ENCODE data around the gene IDH3A.
A peak's percentile ranks its signal among the peaks of the same experiment; 100 is the strongest.

The IDH3A gene

GRCh38 chr15:78204351-78205309 is 55.5 kb downstream of the IDH3A start:
- no peak for DNase-seq (ENCODE audit: low read depth)

- DNase-seq (ENCODE audit: low read depth) = no peak
These were observed 56.2 kb downstream of the IDH3A start for GRCh38 chr15:78205337-78205736.

- no peak for DNase-seq (ENCODE audit: low read depth)
These were observed 56.7 kb downstream of the IDH3A start for GRCh38 chr15:78205856-78206255.

DNA sequence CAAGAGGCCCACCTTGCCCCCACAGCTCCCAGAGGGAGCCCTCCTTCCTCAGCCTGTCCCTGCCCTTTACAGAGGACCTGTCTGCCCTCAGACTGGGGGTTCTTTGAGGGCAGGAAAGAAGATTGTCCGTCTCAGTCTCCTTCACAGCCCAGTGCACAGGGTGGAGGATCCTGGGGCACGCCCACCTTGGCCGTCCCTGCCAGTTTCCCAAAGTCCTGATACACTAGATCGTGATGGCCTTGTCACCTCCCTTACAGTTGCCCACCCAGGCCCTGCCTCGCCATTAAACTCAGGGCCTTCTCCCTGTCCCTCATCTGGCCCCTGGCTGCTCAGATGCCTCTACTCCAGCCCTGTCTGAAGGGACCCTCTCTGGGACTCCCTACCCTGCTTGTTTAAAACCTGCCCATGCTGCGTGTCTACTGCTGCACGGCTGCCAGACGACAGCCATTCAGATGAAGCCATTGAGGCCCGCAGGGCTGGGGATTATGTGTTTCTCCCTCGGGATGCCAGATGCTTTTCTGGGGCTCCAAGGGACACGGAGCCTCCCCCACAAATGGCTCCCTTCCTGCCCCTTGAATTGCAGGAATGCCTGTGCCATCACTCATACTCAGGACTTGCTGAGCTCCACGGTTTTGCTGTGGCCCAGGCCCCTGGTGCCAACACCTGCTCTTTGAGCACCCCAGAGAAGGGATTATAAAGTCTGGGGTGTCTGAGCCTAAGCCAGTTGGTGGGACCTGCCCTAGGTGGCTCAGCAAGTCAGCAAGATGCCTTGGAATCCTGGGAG is 57.4 kb downstream of the IDH3A start:
- DNase-seq (ENCODE audit: low read depth) = peak; percentile 13

GRCh38 chr15:78207110-78207458 is 57.9 kb downstream of the IDH3A start:
- no peak for DNase-seq (ENCODE audit: low read depth)

- DNase-seq (ENCODE audit: low read depth) = no peak
These were observed 58.6 kb downstream of the IDH3A start for GRCh38 chr15:78207641-78208340.

- no peak for DNase-seq (ENCODE audit: low read depth)
These were observed 59.2 kb downstream of the IDH3A start for GRCh38 chr15:78208341-78208844.

DNA sequence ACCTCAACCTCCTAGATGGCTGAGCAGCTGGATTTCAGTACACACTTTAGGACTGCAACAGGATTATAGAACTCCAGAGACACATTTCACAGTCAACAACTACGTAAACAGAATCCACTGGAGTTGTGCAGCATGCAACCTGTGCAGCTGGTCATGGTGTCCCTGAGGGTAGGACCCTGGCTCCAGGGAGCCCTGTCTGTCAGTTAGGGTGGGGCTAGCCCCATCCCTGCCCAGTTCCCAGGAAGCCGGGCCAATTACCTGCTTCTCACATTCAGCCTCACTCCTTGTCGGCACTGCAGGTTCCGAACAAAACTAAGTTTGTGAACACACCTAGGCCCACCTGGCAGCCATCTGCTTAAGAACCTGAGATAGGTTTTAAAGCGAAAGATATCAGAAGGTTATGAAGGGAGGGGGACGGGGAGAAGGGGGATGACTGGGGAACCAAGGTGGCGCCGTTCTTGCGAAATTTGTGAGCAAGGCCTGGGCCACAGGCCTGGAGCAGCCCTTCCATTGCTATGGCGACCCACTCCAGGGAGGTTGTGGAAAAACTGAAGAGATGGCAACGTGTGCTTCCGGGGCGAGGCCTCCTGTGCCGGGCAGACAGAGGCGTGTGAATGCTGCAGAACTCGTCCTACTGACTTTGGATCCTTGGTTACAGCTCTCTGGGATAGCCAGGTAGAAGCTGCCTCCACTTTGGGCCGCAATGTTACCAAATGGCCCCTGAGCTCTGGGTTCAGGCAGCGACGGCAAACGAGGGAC is 59.9 kb downstream of the IDH3A start:
- DNase-seq (ENCODE audit: low read depth) = no peak

DNA sequence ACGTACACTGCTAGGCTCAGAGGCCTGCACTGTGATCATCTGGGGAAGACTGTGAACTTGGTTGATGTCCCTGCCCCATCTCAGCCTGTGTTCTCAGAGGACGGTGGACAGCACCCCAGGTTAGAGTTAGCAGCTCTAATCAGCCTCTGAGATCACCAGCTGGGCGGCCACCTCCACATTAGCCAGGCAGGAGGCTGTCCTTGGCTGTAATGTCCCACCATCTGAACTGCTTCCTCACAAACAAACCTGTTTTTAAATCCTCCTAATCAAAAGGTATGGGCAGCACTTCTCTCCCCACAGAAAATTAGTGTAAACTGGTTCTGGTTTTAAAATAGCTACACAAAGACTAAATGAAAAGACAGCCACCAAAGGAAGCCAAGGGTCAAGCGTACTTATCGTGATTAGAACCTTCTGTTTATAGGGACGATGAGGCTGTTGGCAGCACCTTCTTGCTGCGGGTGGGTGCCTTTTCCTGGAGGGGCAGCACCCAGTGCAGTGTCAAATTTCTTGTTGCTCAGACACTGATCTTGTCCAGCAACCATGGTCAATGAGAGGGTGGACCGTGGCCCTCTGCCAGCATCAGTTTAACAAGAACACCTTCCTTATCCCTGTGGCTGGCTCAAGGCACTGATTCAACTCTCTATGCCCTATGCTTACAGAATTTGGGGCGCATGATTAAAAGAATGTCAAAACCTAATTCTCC is 60.6 kb downstream of the IDH3A start:
- no peak for DNase-seq (ENCODE audit: low read depth)

DNA sequence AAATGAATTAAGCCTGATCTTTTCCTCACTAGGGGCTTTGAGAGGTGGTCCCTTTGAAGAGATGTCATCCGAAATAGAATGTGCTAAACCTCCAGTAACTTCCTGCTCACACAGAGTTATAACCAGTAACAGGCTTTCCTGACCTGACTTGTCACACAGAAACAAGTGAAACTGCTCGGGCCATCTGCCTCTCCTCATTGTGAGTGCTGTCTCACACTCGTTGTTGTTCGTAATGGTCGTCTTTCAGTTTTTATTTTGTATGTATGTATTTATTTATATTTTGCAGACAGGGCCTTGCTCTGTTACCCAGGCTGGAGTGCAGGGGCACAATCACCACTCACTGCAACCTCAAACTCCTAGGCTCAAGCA is 61.2 kb downstream of the IDH3A start:
- no peak for DNase-seq (ENCODE audit: low read depth)

GRCh38 chr15:78211189-78211921 is 62.2 kb downstream of the IDH3A start:
- DNase-seq (ENCODE audit: low read depth) = no peak

DNA sequence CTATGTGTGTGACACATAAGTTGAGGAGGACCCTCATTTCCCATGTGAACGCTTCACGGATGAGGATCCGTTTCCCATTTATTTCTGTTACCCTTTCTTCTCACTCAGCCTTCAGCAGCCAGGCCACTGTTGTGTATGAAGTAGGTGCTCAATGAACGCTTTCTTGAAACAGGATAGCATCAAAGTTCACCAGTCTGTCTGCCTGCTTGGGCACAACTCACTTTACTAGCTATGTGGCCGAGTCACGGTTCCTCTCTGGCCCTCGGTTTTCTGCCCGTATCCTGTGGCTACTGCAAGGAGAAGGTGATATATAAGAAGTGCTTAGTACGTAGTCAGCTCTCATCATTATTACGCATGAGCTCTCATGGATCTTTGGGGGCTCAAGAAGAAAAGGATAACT is 62.8 kb downstream of the IDH3A start:
- no peak for DNase-seq (ENCODE audit: low read depth)

GRCh38 chr15:78212546-78213424 is 63.6 kb downstream of the IDH3A start:
- peak; percentile 36 for DNase-seq (ENCODE audit: low read depth)

DNA sequence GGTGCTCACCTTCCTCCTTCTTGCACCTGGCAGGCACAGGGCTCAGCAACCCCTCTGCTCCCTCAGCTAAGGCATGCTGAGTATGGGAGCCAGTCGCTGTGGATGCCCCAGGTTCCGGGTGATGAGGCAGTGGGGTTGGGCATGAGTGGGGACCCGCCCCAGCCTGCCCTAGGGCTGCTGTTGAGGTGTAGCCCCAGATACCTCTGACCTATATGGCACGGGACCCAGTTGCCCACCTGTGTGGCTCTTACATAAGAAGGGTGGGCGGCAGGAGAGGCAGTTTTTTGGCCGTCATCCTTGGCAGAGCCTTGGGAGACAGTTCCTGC is 64.2 kb downstream of the IDH3A start:
- DNase-seq (ENCODE audit: low read depth) = no peak

- DNase-seq (ENCODE audit: low read depth) = no peak
These were observed 64.8 kb downstream of the IDH3A start for GRCh38 chr15:78213956-78214355.

DNA sequence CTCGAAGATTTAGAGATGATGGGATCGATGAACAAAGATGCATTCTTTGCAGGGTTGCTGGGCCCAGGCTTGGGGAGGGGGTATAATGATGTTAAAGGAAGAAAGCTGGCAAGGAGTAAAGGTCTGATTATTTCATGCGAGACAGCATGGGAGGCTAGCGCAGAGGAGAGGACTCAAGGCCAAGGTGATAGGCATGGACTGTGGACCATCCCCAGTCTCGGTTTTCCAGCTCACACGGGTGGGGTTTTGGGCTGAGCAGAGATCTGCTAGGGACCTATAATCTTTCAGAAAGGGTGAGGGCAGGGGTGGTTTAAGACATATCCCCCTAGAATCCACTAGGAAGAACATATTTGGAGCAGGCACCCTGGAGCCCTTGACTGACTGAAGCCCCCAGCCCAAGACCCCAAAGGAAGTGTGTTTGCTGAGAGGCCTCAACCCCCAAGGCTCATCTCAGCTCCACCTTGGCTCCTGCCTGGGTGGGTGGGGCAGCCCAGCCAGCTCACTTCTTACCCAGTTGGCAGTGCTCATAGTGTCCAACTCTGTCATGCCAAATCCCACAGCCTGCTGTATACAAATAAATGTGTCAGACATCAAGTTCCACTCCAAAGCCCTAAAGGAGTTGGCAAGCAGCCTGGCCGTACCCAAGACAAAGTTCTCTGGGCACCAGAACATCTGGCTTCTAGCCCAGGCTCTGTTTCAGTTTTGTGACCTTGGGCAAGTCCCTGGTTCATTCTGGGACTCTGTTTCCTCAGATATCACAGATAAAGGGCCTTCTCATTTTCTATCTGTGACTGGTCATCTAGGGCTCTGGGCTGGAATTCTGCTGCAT is 67.3 kb downstream of the IDH3A start:
- no peak for DNase-seq (ENCODE audit: low read depth)

DNA sequence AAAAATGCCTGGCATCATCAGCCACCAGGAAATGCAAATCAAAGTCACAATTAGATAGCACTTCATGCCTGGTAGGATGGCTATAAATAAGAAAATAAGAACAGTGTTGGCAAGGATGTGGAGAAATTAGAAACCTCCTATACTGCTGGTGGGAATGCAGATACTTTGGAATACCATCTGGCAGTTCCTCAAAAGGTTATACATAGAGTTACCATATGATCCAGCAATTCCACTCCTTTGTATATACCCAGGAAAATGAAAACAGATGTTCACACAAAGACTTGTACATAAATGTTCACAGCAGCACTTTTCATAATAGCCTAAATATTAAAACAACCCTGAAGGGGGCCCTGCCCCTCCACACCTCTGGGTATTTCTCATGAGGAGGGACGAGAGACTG is 71.6 kb downstream of the IDH3A start:
- no peak for DNase-seq (ENCODE audit: low read depth)
